Stimulated activated CD4-positive, alpha-beta T cell treated with anti-CD3 and anti-CD28 coated beads, Interleukin-2, amount 100 ng/mL, for 24 hours (primary cell): ENCODE results near the gene LTBP4.
A peak's percentile ranks its signal among the peaks of the same experiment; 100 is the strongest.
"Not testable (repeated sequence)": the region's sequence is repeated elsewhere in the genome, so short reads cannot be mapped to it uniquely, and the experiment has no call there.

Experiments used
- DNase-seq, 2 donors: peaks; one replicate each; pipeline ENCODE4 v3.0.0-alpha.2; 2020

Gene LTBP4

GRCh38 chr19:40576585-40577451 lies 24.4 kb upstream of the LTBP4 start, which contains the start of gene SHKBP1:
Gene SHKBP1, plus strand, starts transcription at chr19:40576873. Its CDS starts 27 bp downstream, at chr19:40576900.
- DNase-seq = peak; percentile 93 to 95

GRCh38 chr19:40578442-40578908 lies 22.7 kb upstream of the LTBP4 start:
- DNase-seq = no peak

DNA sequence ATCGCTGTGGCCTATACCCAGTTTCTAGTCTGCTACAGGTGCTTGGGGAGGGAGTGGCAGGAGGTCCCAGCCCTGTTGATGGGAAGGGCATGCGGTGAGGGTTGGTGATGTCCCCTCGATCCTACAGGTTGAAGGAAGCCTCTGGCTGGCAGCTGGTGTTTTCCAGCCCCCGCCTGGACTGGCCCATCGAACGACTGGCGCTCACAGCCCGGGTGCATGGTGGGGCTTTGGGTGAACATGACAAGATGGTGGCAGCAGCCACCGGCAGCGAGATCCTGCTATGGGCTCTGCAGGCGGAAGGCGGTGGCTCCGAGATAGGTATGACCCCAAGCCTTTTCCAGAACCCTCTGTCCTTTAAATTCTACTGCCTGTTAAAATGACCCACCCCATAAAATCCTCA lies 20.6 kb upstream of the LTBP4 start:
- DNase-seq = no peak

- no peak for DNase-seq
These were observed 19.6 kb upstream of the LTBP4 start for GRCh38 chr19:40581531-40581930.

DNA sequence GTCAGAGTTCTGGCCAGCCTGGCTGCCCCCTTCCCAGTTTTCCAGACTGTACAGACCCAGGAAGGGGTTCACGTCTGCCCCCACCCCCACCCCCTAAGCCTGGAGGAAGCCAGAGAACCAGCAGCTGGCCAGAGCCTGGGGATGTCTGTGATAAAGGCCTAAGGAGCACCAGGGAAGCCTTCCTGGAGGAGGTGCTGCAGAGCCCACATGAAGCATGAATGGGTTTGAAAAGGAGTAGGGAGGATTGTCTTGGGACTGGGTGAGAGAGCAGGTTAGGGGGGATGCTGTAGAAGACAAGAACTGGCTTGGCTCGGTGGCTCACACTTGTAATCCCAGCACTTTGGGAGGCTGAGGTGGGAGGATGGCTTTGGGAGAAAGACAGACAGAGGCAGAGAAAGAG lies 18.7 kb upstream of the LTBP4 start:
- no peak for DNase-seq

DNA sequence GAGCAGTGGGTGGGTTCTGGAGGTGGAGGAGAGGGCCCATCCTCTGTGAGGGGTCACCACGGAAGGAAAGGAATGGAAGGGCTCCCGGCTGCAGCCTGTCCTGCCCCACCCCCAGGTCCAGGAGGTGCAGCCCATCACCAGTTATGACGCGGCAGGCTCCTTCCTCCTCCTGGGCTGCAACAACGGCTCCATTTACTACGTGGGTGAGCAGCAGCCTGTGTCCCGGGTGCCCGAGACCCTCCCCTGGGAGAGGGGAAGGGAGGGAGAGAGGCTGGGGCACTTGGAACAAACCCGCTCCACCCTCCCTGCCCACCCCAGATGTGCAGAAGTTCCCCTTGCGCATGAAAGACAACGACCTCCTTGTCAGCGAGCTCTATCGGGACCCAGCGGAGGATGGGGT lies 17.9 kb upstream of the LTBP4 start:
- no peak for DNase-seq

GRCh38 chr19:40584007-40584406 lies 17.2 kb upstream of the LTBP4 start:
- DNase-seq = no peak

DNA sequence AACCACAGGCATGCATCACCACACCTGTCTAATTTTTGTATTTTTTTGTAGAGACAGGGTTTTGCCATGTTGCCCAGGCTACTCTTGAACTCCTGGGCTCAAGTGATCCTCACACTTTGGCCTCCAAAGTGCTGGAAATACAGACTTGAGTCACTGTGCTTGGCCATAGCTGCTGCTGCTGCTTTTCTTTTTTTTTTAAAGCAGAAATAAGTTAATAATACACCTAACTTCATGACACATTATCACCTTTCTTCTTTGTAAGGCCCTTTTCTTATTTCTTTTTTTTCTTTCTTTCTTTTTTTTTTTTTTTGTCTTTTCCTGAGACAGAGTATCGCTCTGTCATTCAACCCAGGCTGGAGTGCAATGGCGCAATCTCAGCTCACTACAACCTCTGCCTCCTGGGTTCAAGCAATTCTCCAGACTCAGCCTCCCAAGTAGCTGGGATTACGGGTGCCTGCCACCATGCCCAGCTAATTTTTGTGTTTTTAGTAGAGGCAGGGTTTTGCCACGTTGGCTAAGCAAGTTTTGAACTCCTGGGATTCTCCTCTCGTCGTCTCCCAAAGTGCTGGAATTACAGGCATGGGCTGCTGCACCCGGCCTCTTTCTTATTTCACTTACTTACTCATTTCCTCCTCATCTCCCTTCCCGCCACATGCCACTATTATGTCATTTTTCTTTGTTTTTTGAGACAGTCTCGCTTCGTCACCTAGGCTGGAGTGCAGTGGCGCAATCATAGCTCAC lies 15.8 kb upstream of the LTBP4 start:
- DNase-seq = no peak

DNA sequence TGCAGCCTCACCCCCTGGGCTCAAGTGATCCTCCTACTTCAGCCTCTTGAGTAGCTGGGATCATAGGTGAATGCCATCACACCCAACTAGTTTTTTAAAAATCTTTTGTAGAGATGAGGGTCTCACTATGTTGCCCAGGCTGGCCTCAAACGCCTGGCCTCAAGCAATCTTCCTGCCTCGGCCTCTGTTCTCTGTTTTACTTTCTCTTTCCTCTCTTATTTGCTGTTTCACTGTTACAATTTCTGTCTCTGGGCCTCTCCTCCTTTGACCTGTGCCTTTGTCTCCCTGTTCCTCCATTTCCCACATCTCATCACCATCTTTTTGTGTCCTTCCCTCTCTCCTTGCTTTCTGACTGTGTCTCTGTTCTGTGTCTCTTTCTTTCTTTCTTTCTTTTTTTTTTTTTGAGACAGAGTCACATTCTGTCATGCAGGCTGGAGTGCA lies 15.2 kb upstream of the LTBP4 start:
- no peak for DNase-seq

DNA sequence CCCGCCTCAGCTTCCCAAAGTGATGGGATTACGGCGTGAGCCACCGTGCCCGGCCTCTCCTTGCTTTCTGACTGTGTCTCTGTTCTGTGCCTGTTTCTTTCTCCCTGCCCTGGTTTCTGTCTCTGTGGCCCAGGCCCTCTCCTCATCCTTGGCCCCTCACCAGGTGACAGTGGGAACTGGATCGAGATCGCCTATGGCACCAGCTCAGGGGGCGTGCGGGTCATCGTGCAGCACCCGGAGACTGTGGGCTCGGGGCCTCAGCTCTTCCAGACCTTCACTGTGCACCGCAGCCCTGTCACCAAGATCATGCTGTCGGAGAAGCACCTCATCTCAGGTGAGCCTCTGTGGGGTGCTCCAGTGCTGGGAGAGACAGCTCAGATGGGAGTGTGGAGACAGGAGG lies 14.6 kb upstream of the LTBP4 start:
- no peak for DNase-seq

- DNase-seq = no peak
These were observed 12.9 kb upstream of the LTBP4 start for GRCh38 chr19:40588110-40588854.

DNA sequence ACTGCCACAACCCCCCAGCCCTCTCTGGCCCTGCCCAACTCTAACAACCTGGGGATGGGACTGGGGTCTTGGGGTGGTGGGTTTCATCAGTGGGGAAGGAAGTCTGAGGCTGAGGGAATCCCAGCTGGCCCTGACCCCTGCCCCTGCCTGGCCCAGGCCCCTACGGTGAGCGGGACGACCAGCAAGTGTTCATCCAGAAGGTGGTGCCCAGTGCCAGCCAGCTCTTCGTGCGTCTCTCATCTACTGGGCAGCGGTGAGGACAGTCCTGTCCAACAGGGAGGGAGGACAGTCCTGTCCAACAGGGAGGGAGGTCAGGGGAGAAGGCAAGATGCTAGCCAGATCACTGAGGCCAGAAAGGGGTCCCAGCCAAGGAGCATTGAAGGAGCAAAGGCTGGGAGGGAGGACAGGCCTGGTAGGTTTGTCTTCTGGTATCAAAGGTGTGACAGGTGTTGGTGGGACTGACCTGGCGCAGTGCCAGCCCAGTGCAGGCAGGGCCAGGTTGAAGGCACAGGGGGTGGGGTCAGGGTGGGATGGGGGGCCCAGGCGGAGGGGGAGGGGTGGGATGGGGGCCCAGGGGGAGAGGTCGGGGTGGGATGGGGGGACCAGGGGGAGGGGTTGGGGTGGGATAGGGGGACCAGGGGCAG lies 12.1 kb upstream of the LTBP4 start:
- no peak for DNase-seq

DNA sequence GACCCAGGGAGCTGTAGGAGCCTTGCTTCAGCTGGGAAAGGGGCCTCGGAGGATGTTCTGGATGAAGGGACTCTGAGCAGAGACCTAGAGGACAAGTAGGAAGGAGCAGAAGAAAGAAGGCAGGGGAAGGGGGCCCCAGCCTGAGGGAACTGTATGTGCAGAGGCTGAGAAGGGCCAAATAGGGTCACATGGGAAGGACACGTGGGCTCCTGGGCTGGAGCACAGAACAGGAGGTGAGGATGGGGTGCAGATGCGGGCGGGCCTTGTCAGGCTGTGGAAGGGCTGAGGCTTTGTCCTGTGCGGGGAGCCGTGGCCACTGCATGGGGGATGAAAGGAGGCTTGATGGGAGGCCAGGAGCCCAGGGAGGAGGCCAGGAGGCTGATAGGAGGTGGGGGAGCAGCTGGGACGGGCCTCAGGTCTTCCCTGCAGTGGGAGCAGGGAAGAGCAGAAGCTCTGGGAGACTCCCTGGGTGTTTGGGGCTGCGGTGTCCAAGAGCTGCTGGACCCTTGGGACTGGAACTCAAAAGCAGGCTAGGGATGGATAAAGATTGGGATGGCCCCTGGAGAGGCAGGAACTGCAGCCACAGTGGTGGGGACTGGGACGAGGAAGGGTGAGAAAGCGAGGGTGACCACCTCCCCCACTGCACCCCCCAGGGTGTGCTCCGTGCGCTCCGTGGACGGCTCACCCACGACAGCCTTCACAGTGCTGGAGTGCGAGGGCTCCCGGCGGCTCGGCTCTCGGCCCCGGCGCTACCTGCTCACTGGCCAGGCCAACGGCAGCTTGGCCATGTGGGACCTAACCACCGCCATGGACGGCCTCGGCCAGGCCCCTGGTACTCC lies 11.4 kb upstream of the LTBP4 start:
- no peak for DNase-seq

- DNase-seq = no peak
These were observed 10.5 kb upstream of the LTBP4 start for GRCh38 chr19:40590464-40591265.

DNA sequence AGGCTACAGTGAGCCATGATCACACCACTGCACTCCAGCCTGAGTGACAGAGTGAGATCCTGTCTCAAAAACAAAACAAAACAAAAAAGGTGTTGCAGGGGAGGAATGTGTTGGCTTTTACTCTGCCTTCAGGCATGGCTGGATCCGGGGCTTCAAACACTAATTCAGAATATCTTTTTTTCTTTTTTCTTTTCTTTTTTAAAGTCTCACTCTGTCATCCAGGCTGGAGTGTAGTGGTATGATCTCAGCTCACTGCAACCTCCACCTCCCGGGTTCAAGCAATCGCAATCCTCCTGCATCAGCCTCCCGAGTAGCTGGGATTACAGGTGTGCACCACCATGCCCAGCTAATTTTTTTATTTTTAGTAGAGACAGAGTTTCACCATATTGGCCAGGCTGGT lies 9.4 kb upstream of the LTBP4 start:
- DNase-seq = not testable (repeated sequence)

GRCh38 chr19:40592170-40592569 lies 9.0 kb upstream of the LTBP4 start:
- no peak for DNase-seq

DNA sequence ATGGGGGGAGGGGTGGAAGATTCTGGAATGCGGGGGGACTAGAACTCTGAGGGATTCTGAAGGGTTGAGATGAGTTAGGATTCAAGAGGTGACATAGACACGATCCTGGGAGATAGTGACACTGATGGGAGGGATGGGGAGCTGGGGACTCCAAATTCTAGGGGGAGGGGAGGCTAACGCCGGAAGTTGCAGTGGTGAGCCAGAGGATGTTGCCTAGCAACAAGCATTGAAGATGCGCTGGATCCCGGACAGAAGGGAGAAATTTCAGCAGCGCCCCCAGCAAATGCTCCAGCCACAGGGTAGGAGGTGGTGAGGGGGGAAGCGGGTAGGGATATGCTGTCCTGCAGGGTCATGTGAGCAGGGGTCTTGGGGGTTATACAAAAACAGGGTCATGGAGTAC lies 6.9 kb upstream of the LTBP4 start:
- DNase-seq = no peak

GRCh38 chr19:40594657-40595091 lies 6.5 kb upstream of the LTBP4 start:
- DNase-seq = no peak

DNA sequence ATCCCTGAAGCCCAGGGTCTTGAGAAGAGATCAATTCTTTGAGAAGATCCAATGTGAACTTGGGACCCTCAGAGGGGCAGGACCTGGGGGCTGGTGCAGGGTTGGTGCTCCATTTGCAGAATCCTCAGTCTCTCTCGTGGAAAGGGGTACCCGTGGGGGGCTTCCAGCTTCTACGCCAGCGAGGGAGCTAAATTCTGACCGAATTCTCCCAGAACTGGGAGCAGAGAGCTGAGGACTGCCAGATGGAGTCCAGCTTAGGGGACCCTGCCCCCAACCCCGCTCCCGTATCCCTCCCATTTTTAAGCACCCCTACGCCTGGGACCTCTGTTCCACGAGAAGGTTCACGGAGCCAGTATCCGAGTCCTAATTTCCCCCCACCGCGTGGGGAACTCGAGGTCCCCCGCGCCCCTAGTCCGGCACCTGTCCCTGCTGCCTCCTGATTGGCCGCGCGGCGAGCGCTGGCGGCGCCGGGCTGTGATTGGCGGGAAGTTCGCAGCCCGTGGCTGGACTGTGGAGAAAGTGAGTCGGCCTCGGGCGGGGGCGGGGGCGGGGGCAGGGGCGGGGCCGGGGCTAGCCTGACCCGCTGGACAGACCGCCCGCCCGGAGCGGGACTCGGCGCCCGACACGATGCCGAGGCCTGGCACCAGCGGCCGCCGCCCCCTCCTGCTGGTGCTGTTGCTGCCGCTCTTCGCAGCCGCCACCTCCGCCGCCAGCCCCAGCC lies 4.4 kb upstream of the LTBP4 start:
- DNase-seq = peak in 1 of 2 donors; percentile 46

GRCh38 chr19:40597329-40597838 lies 3.8 kb upstream of the LTBP4 start:
- no peak for DNase-seq
